GM12872 (cell line): ENCODE measurements around the gene FAM20A.

Experiments used
- TF ChIP-seq, protein P1 (sequence below): IDR thresholded peaks from 3 replicates; pipeline ENCODE4 v1.5.1; 2011; ENCODE audit warnings: low read depth, mild to moderate bottlenecking, low read length, moderate library complexity; ENCODE audit not compliant: insufficient read depth

Gene FAM20A

DNA sequence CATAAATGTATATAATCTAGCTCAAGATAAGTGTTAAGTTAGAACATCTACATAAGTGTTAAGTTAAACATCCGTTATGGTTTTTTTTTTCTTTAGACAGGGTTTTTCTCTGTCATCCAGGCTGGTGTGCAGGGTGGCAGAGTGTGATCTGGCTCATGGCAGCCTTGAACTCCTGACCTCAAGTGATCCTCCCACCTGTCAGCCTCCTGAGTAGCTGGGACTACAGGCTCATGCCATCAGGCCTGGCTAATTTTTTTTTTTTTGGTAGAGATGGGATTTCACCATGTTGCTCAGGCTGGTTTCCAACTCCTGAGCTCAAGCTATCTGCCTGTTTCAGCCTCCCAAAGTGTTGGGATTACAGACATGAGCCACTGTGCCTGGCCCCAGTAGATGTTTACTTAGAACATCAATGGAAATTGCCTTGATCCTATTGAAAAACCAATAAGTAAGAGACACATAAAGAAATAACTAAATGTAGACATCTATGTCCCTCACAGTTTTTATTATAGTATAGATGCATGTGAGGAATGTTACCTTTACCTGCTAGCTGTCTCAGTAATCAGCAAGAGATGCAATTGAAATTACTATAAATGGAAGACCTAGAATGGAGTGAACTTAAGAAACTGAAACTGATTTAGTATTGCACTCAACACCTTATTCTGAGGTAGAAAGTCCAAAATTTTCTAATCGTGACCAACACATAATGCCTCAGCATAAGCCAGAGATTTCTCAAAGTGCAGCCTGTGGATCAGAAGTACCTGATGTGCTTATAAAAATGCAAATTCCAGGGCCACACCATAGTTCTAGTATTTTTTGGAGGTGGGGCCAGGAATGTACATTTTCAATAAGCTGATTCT is 5.5 kb upstream of the FAM20A start:
- TF ChIP-seq, protein P1, sequence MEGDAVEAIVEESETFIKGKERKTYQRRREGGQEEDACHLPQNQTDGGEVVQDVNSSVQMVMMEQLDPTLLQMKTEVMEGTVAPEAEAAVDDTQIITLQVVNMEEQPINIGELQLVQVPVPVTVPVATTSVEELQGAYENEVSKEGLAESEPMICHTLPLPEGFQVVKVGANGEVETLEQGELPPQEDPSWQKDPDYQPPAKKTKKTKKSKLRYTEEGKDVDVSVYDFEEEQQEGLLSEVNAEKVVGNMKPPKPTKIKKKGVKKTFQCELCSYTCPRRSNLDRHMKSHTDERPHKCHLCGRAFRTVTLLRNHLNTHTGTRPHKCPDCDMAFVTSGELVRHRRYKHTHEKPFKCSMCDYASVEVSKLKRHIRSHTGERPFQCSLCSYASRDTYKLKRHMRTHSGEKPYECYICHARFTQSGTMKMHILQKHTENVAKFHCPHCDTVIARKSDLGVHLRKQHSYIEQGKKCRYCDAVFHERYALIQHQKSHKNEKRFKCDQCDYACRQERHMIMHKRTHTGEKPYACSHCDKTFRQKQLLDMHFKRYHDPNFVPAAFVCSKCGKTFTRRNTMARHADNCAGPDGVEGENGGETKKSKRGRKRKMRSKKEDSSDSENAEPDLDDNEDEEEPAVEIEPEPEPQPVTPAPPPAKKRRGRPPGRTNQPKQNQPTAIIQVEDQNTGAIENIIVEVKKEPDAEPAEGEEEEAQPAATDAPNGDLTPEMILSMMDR: no peak

DNA sequence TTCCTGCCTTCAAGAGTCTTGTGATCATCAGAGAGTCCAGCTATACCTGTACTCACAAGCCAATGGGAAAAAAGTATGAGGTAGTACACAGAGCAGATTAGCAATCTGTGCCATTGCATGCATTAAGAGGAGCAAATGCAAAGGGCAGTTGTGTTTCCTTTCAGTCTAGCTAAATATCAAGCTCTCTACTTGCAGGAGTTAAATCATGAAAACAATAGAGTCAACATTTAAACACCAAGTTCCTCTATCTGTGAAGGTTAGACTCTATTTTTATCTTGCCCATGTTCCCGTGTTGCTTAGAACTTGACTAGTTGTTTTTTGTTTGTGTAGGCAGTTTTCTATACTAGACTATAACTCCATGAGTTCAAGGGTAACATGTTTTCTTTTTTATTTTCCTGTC is 4.7 kb upstream of the FAM20A start:
- TF ChIP-seq, protein P1: no peak

DNA sequence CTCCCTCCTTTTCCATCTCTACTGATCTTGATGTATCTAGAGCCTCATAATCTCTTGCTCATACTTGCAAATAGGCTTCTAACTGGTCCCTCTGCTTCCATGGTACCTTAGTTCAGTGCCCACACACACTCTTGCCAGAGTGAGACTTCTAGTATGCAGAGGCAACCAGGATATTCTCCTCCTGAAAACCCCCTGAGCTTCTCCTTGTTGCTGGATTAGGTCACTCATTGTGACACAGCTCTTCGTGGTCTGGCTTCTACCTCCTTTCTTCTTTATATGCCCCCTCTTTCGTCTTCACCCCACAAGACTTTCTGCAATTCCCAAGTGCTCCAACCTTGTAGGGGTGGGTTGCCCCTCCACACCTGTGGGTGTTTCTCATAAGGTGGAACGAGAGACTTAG is 2.5 kb upstream of the FAM20A start:
- TF ChIP-seq, protein P1: no peak

DNA sequence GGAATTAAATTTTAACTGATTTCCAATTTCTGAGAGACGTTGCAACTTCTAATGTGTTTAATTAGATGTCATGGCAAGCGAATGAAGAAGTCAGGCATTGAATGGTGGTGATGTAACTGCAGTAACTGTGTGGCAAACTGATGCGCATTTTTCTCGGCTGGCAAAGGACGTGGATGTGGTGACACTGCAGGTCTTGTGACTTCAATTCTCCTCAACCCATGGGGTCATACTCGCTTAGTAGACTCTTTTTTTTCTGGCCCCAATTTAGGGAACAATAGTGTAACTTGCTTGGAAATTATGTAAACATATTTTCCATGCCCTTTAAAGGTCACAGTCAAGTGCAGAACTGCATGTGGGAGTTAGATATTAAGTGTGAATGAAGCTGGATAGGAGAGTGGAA is 1.9 kb upstream of the FAM20A start:
- TF ChIP-seq, protein P1: no peak

DNA sequence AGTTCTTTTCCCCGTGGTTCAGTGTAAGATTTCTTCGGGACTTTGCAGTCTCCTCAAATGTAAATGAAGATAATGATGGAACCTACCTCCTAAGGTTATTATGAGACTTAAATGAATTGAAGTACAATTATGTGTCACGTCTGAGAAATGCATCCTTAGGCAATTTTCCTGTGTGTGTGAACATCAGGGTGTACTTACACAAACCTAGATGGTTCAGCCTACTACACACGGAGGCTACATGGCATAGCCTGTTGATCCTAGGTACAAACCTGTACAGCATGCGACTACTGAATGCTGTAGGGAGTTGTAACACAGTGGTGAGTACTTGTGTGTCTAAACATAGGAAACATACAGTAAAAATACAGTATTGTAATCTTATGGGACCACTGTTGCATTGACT is 1.1 kb upstream of the FAM20A start:
- TF ChIP-seq, protein P1: no peak

DNA sequence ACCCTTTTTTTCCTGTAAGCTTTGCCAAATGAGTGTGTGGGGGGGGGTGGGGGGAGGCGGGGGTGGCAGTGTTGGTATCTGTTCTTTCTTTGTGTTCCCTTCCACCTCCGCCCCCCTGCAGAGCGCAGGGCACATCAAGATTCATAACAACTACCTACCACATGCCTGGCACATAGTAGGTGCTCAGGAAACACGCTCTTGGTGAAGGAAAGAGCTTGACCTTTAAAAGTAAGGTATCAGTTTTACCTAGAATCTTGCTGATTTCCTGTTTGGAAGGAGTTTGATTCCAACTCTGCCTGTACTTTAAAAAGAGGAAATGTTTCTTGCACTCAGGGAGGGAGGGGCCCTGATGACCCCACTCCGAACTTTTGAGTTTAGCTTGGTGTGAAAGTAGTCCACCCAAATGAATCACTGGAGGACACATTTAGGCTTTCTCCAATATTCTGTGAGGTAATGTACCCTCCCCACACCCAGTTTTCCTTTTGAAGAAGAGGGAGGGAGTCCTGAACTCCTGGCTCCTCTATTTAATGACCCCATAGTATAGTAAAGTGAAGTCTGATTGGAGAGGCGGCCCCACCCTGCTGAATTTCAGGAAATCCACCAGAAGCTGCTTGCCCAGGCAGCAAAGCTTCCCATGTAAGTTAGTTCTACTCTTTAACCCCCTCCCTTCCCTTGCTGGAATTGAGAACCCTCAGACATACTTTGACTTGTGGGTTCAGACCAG is 560 bp upstream of the FAM20A start:
- TF ChIP-seq, protein P1: no peak

DNA sequence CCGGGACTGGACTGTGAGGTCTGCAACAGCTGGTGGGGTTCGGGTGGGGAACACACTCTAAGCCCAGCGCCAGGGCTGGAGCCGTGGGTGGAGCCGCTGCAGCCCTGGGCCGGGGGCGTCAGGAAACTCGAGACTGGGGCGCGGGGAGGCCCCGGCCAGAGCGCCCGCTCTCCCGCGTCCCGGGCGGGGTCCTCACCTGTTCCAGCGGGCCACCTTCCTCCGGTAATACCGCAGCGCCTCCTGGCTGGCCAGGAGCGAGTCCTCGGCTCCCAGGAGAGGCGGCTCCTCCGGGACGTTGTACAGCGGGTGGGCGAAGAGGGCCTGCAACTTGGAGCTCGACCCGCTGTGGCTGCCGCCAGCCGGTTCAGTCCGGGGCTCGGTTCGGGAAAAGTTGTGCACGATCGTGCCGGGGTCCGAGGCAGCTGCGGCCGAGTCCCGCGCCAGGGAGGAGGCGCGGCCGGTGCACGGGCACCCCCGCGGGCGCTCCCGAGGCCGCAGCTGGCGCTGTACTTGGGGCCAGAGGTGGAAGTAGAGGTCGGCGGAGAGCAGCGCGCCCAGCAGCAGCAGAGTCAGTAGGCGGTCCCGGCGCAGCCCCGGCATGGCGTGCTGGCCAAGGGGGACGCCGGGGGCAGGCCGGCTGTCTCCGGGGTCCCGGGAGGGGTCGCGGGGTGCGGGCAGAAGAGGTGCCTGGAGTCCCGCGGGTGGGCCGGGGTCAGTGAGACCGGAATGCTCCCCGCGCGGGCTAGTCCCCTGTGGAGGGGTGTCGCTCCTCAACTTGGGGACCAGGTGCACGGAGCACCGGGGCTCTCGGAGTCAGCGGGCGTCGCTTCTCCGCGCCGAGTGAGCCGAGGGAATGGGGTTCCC is 868 bp downstream of the FAM20A start:
- TF ChIP-seq, protein P1: no peak
